ENCODE data around the gene C5.

Gene C5

GRCh38 chr9:120982836-120983235 lies 67.2 kb downstream of the C5 start:
- no peak for DNase-seq (ENCODE audit: extremely low spot score)
- ChIA-PET POLR2A (no interaction called here), CTCF (no interaction called here)
- TF ChIP-seq HDGF (IDR thresholded peaks at IDR 0.05; ENCODE audit: borderline replicate concordance) = no peak

GRCh38 chr9:120980951-120981350 lies 69.1 kb downstream of the C5 start:
- POLR2A ChIA-PET = no interaction called here
- CTCF ChIA-PET = interaction anchor here (0.7 to 2.1 kb wide), 10 partner anchors 8 to 304 kb away, joined by 3 to 11 read pairs (median 4); no protein-coding TSS in a partner anchor
- TF ChIP-seq ARNT (IDR thresholded peaks at IDR 0.05) (no peak), FOXA1 (IDR thresholded peaks at IDR 0.05) (no peak), SP1 (IDR thresholded peaks at IDR 0.05) (no peak), CTBP1 (IDR thresholded peaks at IDR 0.05; ENCODE audit: borderline replicate concordance) (no peak), PKNOX1 (IDR thresholded peaks at IDR 0.05) (no peak), TARDBP (IDR thresholded peaks at IDR 0.05) (no peak), LEF1 (IDR thresholded peaks at IDR 0.05; ENCODE audit: borderline replicate concordance) (no peak), L3MBTL2 (conservative IDR thresholded peaks at IDR 0.05) (no peak), BHLHE40 (IDR thresholded peaks at IDR 0.05; ENCODE audit: borderline replicate concordance) (no peak), HDGF (IDR thresholded peaks at IDR 0.05; ENCODE audit: borderline replicate concordance) (no peak), NFRKB (IDR thresholded peaks at IDR 0.05) (no peak)
- DNase-seq (ENCODE audit: extremely low spot score) = no peak

- TF ChIP-seq TARDBP (IDR thresholded peaks at IDR 0.05) (no peak), L3MBTL2 (conservative IDR thresholded peaks at IDR 0.05) (no peak), ELF4 (IDR thresholded peaks at IDR 0.05) (no peak), ZNF384 (IDR thresholded peaks at IDR 0.05) (no peak), FOXM1 (IDR thresholded peaks at IDR 0.05; ENCODE audit: borderline replicate concordance) (no peak), HDGF (IDR thresholded peaks at IDR 0.05; ENCODE audit: borderline replicate concordance) (no peak), CTBP1 (IDR thresholded peaks at IDR 0.05; ENCODE audit: borderline replicate concordance) (no peak), FOXK2 (IDR thresholded peaks at IDR 0.05) (no peak), ARNT (IDR thresholded peaks at IDR 0.05) (no peak), BHLHE40 (IDR thresholded peaks at IDR 0.05; ENCODE audit: borderline replicate concordance) (no peak), PKNOX1 (IDR thresholded peaks at IDR 0.05) (no peak)
- ChIA-PET CTCF (no interaction called here), POLR2A (no interaction called here)
- no peak for DNase-seq (ENCODE audit: extremely low spot score)
Observed at GRCh38 chr9:120979797-120980196, 70.3 kb downstream of the C5 start.

- DNase-seq (ENCODE audit: extremely low spot score) = no peak
- TF ChIP-seq FOXK2 (IDR thresholded peaks at IDR 0.05) (no peak), HDGF (IDR thresholded peaks at IDR 0.05; ENCODE audit: borderline replicate concordance) (no peak), SUZ12 (IDR thresholded peaks at IDR 0.05) (no peak), LEF1 (IDR thresholded peaks at IDR 0.05; ENCODE audit: borderline replicate concordance) (no peak), CTBP1 (IDR thresholded peaks at IDR 0.05; ENCODE audit: borderline replicate concordance) (no peak), NFRKB (IDR thresholded peaks at IDR 0.05) (no peak), BHLHE40 (IDR thresholded peaks at IDR 0.05; ENCODE audit: borderline replicate concordance) (no peak), FOXA1 (IDR thresholded peaks at IDR 0.05) (no peak), L3MBTL2 (conservative IDR thresholded peaks at IDR 0.05) (no peak), FOXM1 (IDR thresholded peaks at IDR 0.05; ENCODE audit: borderline replicate concordance) (no peak), ZNF384 (IDR thresholded peaks at IDR 0.05) (no peak), ELF4 (IDR thresholded peaks at IDR 0.05) (no peak), SP1 (IDR thresholded peaks at IDR 0.05) (no peak), TARDBP (IDR thresholded peaks at IDR 0.05) (no peak), PKNOX1 (IDR thresholded peaks at IDR 0.05) (no peak)
- ChIA-PET POLR2A (no interaction called here), CTCF (no interaction called here)
Observed at GRCh38 chr9:120978987-120979386, 71.1 kb downstream of the C5 start.

GRCh38 chr9:120977321-120977720 lies 72.8 kb downstream of the C5 start:
- ChIA-PET CTCF (interaction anchor here (0.7 to 1.5 kb wide), 2 partner anchors 8 to 180 kb away, joined by 5 read pairs; no protein-coding TSS in a partner anchor), POLR2A (no interaction called here)
- DNase-seq (ENCODE audit: extremely low spot score) = no peak
- no peak for TF ChIP-seq PKNOX1 (IDR thresholded peaks at IDR 0.05)
- TF ChIP-seq SP1 (IDR thresholded peaks at IDR 0.05) = no peak
- TF ChIP-seq FOXK2 (IDR thresholded peaks at IDR 0.05) = no peak
- TF ChIP-seq L3MBTL2 (conservative IDR thresholded peaks at IDR 0.05) = no peak
- no peak for TF ChIP-seq ARNT (IDR thresholded peaks at IDR 0.05)
- TF ChIP-seq FOXM1 (IDR thresholded peaks at IDR 0.05; ENCODE audit: borderline replicate concordance) = no peak
- no peak for TF ChIP-seq BHLHE40 (IDR thresholded peaks at IDR 0.05; ENCODE audit: borderline replicate concordance)
- no peak for TF ChIP-seq SUZ12 (IDR thresholded peaks at IDR 0.05)
- TF ChIP-seq ELF4 (IDR thresholded peaks at IDR 0.05) = no peak
- no peak for TF ChIP-seq NFRKB (IDR thresholded peaks at IDR 0.05)
- TF ChIP-seq HDGF (IDR thresholded peaks at IDR 0.05; ENCODE audit: borderline replicate concordance) = no peak
- no peak for TF ChIP-seq FOXA1 (IDR thresholded peaks at IDR 0.05)
- no peak for TF ChIP-seq TARDBP (IDR thresholded peaks at IDR 0.05)
- no peak for TF ChIP-seq CTBP1 (IDR thresholded peaks at IDR 0.05; ENCODE audit: borderline replicate concordance)
- no peak for TF ChIP-seq ZNF384 (IDR thresholded peaks at IDR 0.05)

- DNase-seq (ENCODE audit: extremely low spot score) = no peak
- ChIA-PET POLR2A (no interaction called here), CTCF (no interaction called here)
- TF ChIP-seq PKNOX1 (IDR thresholded peaks at IDR 0.05) = no peak
- no peak for TF ChIP-seq TARDBP (IDR thresholded peaks at IDR 0.05)
- TF ChIP-seq NFRKB (IDR thresholded peaks at IDR 0.05) = no peak
- TF ChIP-seq SUZ12 (IDR thresholded peaks at IDR 0.05) = no peak
Observed at GRCh38 chr9:120974921-120975320, 75.2 kb downstream of the C5 start.
